Epidermal melanocyte (primary cell): Measurements from ENCODE around the gene RAP1A.

Source experiments
- DNase-seq: peaks from one replicate; pipeline ENCODE4 v3.0.0; 2011; ENCODE audit warnings: low spot score; ENCODE audit not compliant: insufficient read length

Gene RAP1A

DNA sequence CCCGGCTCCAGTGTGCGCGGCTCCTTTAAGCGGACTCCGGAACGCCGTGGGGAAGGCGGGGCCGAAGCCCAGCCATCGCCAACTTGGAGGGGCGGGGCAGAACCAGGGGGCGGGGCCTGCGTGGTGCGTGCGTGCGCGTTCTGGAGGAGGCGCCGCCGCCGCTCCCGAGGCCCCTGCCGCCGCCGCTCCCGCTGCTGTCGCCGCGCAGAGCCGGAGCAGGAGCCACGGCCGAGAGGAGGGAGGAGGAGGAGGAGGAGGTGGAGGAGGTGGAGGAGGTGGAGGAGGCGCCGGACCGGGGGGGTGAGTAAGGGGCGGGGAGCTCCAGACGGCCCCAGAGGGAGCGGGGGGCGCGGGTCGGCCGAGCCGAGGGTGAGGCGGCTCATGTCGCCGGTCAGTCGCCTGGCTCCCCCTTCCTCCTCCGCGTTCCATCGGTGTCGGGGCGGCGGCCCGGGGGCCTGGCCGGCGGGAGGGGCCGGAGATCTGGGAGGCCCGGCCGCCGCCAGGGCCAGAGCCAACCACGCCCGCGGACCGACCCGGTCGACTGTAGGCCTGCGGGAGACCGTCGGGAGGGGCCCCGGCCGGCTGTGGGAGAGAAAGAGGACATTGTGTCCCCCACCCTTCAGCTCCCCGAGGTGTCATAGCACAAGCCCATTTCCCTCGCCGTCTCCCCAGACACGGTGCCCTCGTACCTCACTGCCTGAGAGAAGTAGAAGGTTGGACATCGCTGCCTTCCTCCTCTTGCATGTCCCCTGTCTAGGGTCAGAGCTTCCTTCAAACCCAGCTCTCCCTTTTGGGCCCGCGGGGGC is at the start of gene RAP1A:
RAP1A (plus strand) TSS at position 155 of the 806 bp plus-strand sequence. CDS start 71,572 bp downstream, outside the sequence.
- peak; percentile 95 for DNase-seq

DNA sequence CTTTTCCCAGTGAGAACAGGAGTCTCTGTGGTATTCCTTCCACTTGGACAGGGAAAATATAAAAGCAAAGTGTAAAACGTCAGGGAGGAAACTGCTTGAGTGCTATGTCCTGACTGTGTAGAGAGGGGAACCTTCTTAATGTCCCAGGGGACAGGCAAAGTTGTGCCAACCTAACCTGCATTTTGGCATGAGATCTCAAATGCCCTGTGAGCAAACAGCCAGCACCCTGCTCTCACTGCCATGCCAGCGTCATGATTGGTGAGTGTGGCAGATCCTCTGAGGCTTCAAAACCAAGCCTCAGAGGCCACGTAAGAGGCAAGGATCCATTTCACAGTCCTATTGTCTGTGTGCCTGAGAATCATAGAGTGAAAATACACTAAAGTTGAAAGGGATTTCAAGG is 49.7 kb upstream of the RAP1A start:
- DNase-seq: no peak

GRCh38 chr1:111570781-111571181 is 48.8 kb upstream of the RAP1A start:
- DNase-seq: no peak

GRCh38 chr1:111571239-111571638 is 48.4 kb upstream of the RAP1A start:
- no peak for DNase-seq

DNA sequence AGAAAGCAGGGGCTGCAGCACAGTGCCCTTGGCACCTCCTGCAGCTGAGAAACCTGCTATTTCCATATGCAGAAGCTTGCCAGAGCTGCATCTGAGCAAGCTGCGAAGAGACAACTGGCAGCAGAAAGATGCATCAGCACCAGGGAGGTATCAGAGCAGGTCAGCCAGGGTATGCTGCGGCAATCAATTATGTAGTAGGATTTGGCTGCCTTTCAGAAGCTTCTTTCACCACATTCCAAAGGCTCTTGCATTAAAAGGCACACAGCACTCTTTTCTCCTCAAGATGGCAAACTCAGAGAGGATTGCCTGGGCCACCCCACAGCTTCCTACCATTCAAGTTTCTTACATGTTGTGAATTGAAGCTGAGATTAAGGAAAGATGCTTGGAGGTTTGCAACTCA is 47.6 kb upstream of the RAP1A start:
- no peak for DNase-seq

GRCh38 chr1:111576547-111576946 is 43.0 kb upstream of the RAP1A start:
- DNase-seq: no peak

- no peak for DNase-seq
Measured at GRCh38 chr1:111577814-111578213, 41.8 kb upstream of the RAP1A start.

DNA sequence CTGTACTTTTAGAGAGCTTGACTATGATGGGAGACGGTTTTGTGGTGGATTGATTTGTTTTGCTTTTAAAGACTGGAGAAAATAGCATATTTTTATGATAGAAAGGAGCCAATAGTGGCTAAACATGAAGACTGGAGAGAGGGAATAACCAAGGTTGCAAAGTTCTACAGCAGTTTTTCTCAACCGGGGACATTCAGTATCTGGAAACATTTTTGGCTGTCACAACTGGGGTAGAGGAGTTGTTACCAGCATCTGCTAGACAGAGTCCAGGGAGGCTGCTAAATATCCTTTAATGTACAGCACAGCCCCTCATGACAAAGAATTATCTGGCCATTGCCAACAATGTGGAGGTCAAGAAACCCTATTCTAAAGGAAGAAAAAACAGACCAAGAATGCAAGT is 38.4 kb upstream of the RAP1A start:
- no peak for DNase-seq

DNA sequence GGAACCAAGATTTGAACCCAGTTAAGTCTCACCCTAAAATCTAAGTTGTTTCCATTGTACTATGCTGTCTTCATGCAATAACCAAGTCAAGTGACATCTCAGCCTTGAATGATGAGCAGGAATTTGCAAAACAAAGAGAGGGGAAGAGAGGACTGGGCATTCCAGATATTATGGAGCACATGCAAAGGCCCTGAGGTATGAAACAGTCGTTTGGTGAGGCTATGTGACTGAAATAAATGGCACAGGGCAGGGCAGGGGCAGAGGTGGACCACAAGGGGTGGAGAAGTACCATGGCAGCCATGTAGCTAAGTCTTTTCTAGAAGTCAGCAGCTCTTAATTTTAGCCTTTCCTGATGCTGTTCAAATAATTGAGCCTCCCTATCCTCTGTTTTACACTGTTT is 37.6 kb upstream of the RAP1A start:
- DNase-seq: no peak

- DNase-seq: no peak
Measured at GRCh38 chr1:111582644-111583618, 36.7 kb upstream of the RAP1A start.

GRCh38 chr1:111585447-111586086 is 34.0 kb upstream of the RAP1A start:
- DNase-seq: no peak

GRCh38 chr1:111586112-111586511 is 33.5 kb upstream of the RAP1A start:
- no peak for DNase-seq

DNA sequence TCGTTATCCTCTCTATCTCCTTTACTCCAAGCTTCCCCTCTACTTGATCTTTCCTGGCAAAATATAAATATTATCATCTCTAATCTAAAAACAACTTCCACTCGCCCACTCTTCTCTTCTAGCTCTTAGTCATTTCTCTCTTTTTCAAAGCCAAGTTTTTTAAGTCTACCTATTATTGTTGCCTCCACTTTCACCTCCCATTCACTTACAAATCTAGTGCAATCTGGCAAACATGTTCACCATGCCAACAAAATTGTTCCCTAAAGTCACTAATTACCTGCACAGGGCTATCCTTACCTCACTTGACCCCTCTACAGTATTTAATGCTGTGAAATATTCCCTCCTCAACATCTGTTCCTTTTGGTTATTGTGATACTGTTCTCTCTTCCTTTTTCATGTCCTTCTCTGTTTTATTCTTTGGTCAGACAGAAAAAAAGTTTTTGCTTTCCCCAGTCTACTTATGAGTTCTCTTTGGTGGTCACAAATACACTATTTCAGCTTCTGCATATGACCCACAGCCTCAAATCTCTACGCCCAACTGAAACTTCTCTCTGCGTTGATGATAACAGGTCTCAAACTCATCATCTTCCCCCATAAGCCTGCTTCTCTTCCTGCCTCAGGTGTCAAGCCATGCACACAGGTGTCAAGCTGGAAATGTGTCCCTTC is 31.9 kb upstream of the RAP1A start:
- no peak for DNase-seq

GRCh38 chr1:111591937-111592336 is 27.7 kb upstream of the RAP1A start:
- DNase-seq: no peak

DNA sequence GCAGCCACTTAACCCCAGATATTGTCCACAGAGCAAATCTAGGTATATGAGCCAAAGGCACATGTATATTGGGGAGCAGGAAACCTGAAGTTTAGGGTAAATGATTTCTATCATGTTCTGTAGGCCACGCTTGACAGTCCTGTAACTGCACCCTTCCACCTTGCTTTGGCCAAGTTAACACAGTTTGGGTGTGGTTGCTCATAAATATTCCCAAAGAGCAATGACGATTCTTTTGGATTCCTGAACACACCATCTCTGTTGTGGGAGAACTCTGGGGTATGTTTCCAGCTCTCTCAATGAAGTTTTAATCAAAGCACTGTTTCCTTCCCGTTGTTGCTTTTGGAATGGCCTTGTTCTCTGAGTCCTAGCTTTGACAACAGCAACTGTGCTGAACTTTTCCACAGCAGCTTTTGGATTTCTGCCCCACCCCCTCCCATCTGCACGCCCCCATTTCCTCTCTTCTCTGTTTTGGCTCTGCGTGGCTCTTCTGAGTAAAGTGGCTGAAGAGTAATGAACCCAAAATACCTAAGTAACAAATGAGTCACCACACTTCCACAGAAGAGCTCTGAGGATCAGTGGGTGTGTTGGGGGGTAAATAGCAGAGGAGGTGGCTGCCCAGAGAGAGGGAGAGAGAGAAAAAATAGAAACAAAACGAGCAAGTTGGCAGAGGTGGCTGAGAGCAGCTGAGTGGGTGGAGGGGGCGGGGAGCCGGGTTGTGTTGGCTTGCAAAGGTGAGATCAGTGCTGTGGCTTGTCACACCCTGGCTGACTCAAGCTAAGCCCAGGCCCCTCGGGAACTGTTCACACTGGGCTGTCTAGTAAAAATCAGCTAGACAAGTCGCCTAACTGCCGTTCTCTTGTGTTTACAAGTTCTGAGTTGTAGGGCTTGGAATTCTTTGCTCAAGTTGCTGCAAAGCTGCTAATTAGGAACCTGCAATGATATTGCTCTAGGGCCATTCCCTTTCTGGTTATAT is 26.9 kb upstream of the RAP1A start:
- no peak for DNase-seq

DNA sequence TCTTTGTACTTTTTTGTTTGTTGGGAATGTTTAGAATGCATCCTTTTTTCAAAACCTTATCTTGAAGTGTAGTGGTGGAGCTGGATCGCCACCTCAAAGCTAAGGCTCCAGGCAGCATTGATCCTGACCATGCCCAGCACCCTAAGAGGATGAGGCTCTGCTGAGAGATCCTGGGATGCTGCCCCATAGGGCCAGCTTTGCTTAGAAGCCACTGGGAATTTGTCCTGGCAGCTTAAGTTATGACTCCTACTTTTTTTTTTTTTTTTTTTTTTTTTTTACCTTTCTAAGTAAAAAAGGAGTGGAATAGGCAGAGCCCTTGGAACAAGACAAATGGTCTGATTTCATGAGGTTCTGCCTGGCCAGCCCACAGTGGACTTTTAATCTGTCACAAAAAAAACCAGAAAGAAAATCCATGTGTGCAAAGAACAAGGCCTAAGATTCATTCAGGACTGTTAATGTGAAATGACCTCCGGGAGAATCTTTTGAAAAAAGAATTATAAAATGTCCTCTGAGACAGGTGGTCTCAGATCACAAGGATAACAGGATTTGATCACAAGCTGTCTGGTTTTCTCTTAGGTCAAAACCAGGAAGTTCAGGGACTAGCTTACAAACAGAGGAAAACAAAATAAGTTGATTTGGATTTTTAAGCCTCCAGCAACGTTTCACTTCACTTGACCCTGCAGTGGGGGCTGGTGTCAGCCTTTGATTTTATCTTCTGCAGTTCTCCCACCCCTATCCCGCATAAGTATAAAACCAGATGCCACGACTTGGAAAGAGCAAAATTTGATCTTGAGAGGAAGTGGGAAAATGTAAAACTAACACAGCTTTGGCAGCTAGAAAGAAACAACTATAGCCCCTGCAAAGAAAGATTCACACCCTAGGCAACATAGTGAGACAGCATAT is 25.9 kb upstream of the RAP1A start:
- no peak for DNase-seq

- no peak for DNase-seq
Measured at GRCh38 chr1:111594306-111594693, 25.3 kb upstream of the RAP1A start.

DNA sequence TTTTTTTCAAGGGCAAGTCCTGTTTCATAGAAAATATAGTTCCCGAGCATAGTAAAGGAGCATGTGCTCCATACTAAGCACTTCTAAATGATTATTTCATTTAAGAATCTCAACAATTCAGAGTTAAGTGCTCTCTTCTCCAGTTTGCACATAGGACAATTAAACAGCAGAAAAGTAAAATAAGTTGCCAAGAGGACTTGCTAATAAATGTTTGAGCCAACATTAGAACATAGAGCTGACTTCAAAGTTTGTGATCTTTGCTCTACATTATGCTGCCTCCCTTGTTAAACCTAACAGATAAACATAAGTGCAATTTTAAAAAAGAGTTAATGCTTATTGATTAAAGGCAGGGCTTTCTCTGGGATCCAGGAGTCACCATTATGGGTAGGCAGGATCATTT is 23.8 kb upstream of the RAP1A start:
- no peak for DNase-seq

GRCh38 chr1:111596499-111596898 is 23.1 kb upstream of the RAP1A start:
- DNase-seq: no peak
